Endodermal cell (in vitro differentiated cells): ENCODE results near the gene MARF1. TPM values are rescaled to one million over a fixed set of nuclear protein-coding genes. Genes with fewer than 3 reads are reported as not detected.

ENCODE experiments used
- DNase-seq: peaks from one replicate; pipeline ENCODE4 v3.0.0-alpha.2; 2017
- H3K27ac ChIP-seq: 2 replicates; pipeline ENCODE4 v1.5.1; 2013; ENCODE audit warnings: mild to moderate bottlenecking, low read depth, low read length, moderate library complexity
- H3K27me3 ChIP-seq: 2 replicates; pipeline ENCODE4 v1.6.1; 2013; ENCODE audit warnings: mild to moderate bottlenecking, low read length, moderate library complexity; ENCODE audit not compliant: insufficient read depth, control insufficient read depth, poor library complexity, severe bottlenecking
- H3K36me3 ChIP-seq: 2 replicates; pipeline ENCODE4 v1.7.0; 2013; ENCODE audit warnings: mild to moderate bottlenecking, low read length, moderate library complexity; ENCODE audit not compliant: control insufficient read depth, insufficient read depth
- H3K4me1 ChIP-seq: one replicate; pipeline ENCODE4 v1.7.0; 2013; ENCODE audit warnings: low read length; ENCODE audit not compliant: control insufficient read depth, insufficient read depth
- H3K4me3 ChIP-seq: 2 replicates; pipeline ENCODE4 v1.5.1; 2013; ENCODE audit warnings: mild to moderate bottlenecking, low read length, moderate library complexity
- H3K9ac ChIP-seq: 2 replicates; pipeline ENCODE4 v1.6.1; 2013; ENCODE audit warnings: mild to moderate bottlenecking, low read length, moderate library complexity; ENCODE audit not compliant: poor library complexity, severe bottlenecking; ENCODE audit errors: extremely low read depth
- H3K9me3 ChIP-seq: 2 replicates; pipeline ENCODE4 v1.6.1; 2013; ENCODE audit warnings: mild to moderate bottlenecking, low read length, moderate library complexity; ENCODE audit not compliant: control insufficient read depth
- H3K27ac Mint-ChIP-seq: 2 replicates; pipeline ENCODE4 v1.8.0; 2020; ENCODE audit warnings: mixed read lengths
- H3K27me3 Mint-ChIP-seq: 2 replicates; pipeline ENCODE4 v1.8.0; 2021; ENCODE audit warnings: mild to moderate bottlenecking, mixed read lengths; ENCODE audit not compliant: insufficient read depth
- H3K36me3 Mint-ChIP-seq: 2 replicates; pipeline ENCODE4 v1.8.0; 2020; ENCODE audit warnings: low read depth, mixed read lengths
- H3K4me1 Mint-ChIP-seq: 2 replicates; pipeline ENCODE4 v1.8.0; 2020; ENCODE audit warnings: mixed read lengths
- H3K4me3 Mint-ChIP-seq: 2 replicates; pipeline ENCODE4 v1.8.0; 2020; ENCODE audit warnings: mild to moderate bottlenecking, moderate library complexity, mixed read lengths
- H3K9me3 Mint-ChIP-seq: 2 replicates; pipeline ENCODE4 v1.8.0; 2020; ENCODE audit warnings: mild to moderate bottlenecking, mixed read lengths
- CTCF ChIP-seq: fragments of 200-600 bp; sonication (generic); conservative IDR thresholded peaks from 2 replicates; pipeline ENCODE4 v1.5.0; 2021; ENCODE audit warnings: antibody characterized with exemption, mild to moderate bottlenecking
- WGBS, 2 experiments: methylation state at CpG; one replicate each; pipeline versions ENCODE4 v1.1.5 to v1.1.7; 2013; ENCODE audit warnings: missing lambda C conversion rate in 2 of 2, mixed read lengths in 1 of 2; ENCODE audit not compliant: insufficient coverage in 1 of 2, insufficient read length in 1 of 2; 5-methylcytosine and 5-hydroxymethylcytosine counted together
- total RNA-seq, 2 donors: library from RNA; stranded (reverse); fragmentation: NEBNext Ultra II Directional in 1 of 2; extraction: Animal tissue kit (Norgen Biotek cat#: 25700) in 1 of 2; gene quantifications; 2 replicates in 1 of 2; 3 replicates in 1 of 2; pipeline ENCODE4 v1.2.1, GENCODE V29; 2021

Gene MARF1
- total RNA-seq, 2 donors from 2014 or later, result 39.3 to 39.6 TPM

- Mint-ChIP-seq H3K9me3 (no peaks in the 10 kb centered on the region), H3K4me3 (no peak overlapping the region), H3K4me1 (no peaks in the 10 kb centered on the region), H3K27ac (no peak overlapping the region), H3K36me3 (peaks cover 62% of the 10 kb centered on the region), H3K27me3 (no peaks in the 10 kb centered on the region)
- Histone ChIP-seq H3K9me3 (no peaks in the 10 kb centered on the region), H3K27ac (no peak overlapping the region), H3K4me1 (no peaks in the 10 kb centered on the region), H3K4me3 (no peak overlapping the region), H3K36me3 (peaks cover 76% of the 10 kb centered on the region), H3K9ac (no peak overlapping the region), H3K27me3 (no peaks in the 10 kb centered on the region)
- 89 to 100% methylated on average over 6 to 8 of the region's 8 CpGs for WGBS, 2 experiments
- no peak for DNase-seq
- TF ChIP-seq CTCF, result no peak
Measured at GRCh38 chr16:15621889-15622288, 21.1 kb downstream of the MARF1 start.

DNA sequence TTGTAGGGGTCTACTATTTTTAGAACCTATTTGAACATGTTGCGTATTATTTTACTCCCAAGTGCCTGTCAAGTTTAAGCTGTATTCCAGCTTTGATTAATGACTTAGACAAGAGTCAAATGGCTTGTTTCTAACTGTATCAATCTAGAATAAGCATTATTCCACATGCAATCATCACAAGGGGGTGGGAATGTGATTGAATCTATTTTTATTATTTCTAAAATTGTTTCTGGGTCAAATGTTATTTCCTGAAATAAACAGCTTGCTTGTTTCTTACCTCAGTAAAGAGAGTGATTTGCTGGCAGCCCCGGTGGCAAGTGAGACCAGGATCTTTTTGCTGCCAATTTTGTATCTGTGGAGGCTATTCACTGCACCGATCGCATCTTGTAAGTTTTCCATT lies 21.5 kb downstream of the MARF1 start:
- Histone ChIP-seq H3K9ac (no peak overlapping the region), H3K36me3 (peaks cover 80% of the 10 kb centered on the region), H3K9me3 (no peaks in the 10 kb centered on the region), H3K4me1 (no peaks in the 10 kb centered on the region), H3K27ac (no peak overlapping the region), H3K4me3 (no peak overlapping the region), H3K27me3 (no peaks in the 10 kb centered on the region)
- no peak overlapping the region for H3K4me3 Mint-ChIP-seq
- 94 to 100% methylated on average over 1 to 4 of the region's 4 CpGs for WGBS, 2 experiments
- H3K36me3 Mint-ChIP-seq, result peaks cover 66% of the 10 kb centered on the region
- H3K27me3 Mint-ChIP-seq, result no peaks in the 10 kb centered on the region
- no peak overlapping the region for H3K27ac Mint-ChIP-seq
- no peak for TF ChIP-seq CTCF
- DNase-seq, result no peak
- H3K4me1 Mint-ChIP-seq, result no peaks in the 10 kb centered on the region
- H3K9me3 Mint-ChIP-seq, result no peaks in the 10 kb centered on the region

GRCh38 chr16:15620611-15621195 lies 22.3 kb downstream of the MARF1 start:
- H3K9ac ChIP-seq, result no peak overlapping the region
- 94 to 95% methylated on average over 3 to 4 of the region's 6 CpGs for WGBS, 2 experiments
- H3K36me3 ChIP-seq, result peaks cover 81% of the 10 kb centered on the region
- Mint-ChIP-seq H3K9me3 (no peaks in the 10 kb centered on the region), H3K36me3 (peaks cover 71% of the 10 kb centered on the region), H3K4me1 (no peaks in the 10 kb centered on the region), H3K27ac (no peak overlapping the region), H3K27me3 (no peaks in the 10 kb centered on the region), H3K4me3 (no peak overlapping the region)
- H3K4me1 ChIP-seq, result no peaks in the 10 kb centered on the region
- no peaks in the 10 kb centered on the region for H3K9me3 ChIP-seq
- no peak overlapping the region for H3K27ac ChIP-seq
- H3K27me3 ChIP-seq, result no peaks in the 10 kb centered on the region
- DNase-seq, result no peak
- TF ChIP-seq CTCF, result no peak
- no peak overlapping the region for H3K4me3 ChIP-seq
